ENCODE results near the gene DPEP2.
A peak's percentile ranks its signal among the peaks of the same experiment; 100 is the strongest.
"Not testable (repeated sequence)": the region's sequence is repeated elsewhere in the genome, so short reads cannot be mapped to it uniquely, and the experiment has no call there.

DPEP2 gene

GRCh38 chr16:67975321-67976105 lies 23.8 kb downstream of the DPEP2 start:
- DNase-seq = no peak

GRCh38 chr16:67972285-67972684 lies 27.0 kb downstream of the DPEP2 start:
- not testable (repeated sequence) for DNase-seq

GRCh38 chr16:67971111-67971510 lies 28.2 kb downstream of the DPEP2 start:
- DNase-seq = no peak

GRCh38 chr16:67969254-67970039 lies 29.8 kb downstream of the DPEP2 start:
- no peak for DNase-seq

- DNase-seq = peak; percentile 85
Observed at GRCh38 chr16:67968400-67969253, 30.7 kb downstream of the DPEP2 start, which contains the start of gene SLC12A4. Gene SLC12A4 (minus strand): TSS chr16:67968637. CDS start chr16:67968553, 84 bp downstream.

GRCh38 chr16:67967958-67968399 lies 31.3 kb downstream of the DPEP2 start:
- DNase-seq = peak; percentile 21

GRCh38 chr16:67967183-67967957 lies 31.9 kb downstream of the DPEP2 start:
- DNase-seq = peak; percentile 69

GRCh38 chr16:67966549-67967182 lies 32.6 kb downstream of the DPEP2 start:
- no peak for DNase-seq

GRCh38 chr16:67965668-67966548 lies 33.4 kb downstream of the DPEP2 start:
- no peak for DNase-seq

GRCh38 chr16:67964477-67965131 lies 34.7 kb downstream of the DPEP2 start:
- DNase-seq = no peak

- no peak for DNase-seq
Observed at GRCh38 chr16:67963662-67964321, 35.5 kb downstream of the DPEP2 start.

- no peak for DNase-seq
Observed at GRCh38 chr16:67963292-67963661, 36.0 kb downstream of the DPEP2 start.

- DNase-seq = no peak
Observed at GRCh38 chr16:67962135-67962534, 37.1 kb downstream of the DPEP2 start.

- no peak for DNase-seq
Observed at GRCh38 chr16:67961551-67961957, 37.7 kb downstream of the DPEP2 start.

- no peak for DNase-seq
Observed at GRCh38 chr16:67959536-67960329, 39.6 kb downstream of the DPEP2 start.

- no peak for DNase-seq
Observed at GRCh38 chr16:67957622-67958021, 41.7 kb downstream of the DPEP2 start.

GRCh38 chr16:67954421-67955196 lies 44.7 kb downstream of the DPEP2 start:
- no peak for DNase-seq

All from NCI-H82 (cell line).